Stimulated activated CD4-positive, alpha-beta T cell treated with anti-CD3 and anti-CD28 coated beads, Interleukin-2, amount 100 ng/mL, for 48 hours (primary cell): Measurements from ENCODE around the gene FURIN.
"Not testable (repeated sequence)": the region's sequence is repeated elsewhere in the genome, so short reads cannot be mapped to it uniquely, and the experiment has no call there.

Source experiments
- DNase-seq, 2 donors: peaks; one replicate each; pipeline ENCODE4 v3.0.0-alpha.2; 2020

FURIN gene

GRCh38 chr15:90871139-90871715 is 2.8 kb downstream of the FURIN start:
- DNase-seq: no peak

GRCh38 chr15:90871716-90872485 is 3.5 kb downstream of the FURIN start:
- no peak for DNase-seq

DNA sequence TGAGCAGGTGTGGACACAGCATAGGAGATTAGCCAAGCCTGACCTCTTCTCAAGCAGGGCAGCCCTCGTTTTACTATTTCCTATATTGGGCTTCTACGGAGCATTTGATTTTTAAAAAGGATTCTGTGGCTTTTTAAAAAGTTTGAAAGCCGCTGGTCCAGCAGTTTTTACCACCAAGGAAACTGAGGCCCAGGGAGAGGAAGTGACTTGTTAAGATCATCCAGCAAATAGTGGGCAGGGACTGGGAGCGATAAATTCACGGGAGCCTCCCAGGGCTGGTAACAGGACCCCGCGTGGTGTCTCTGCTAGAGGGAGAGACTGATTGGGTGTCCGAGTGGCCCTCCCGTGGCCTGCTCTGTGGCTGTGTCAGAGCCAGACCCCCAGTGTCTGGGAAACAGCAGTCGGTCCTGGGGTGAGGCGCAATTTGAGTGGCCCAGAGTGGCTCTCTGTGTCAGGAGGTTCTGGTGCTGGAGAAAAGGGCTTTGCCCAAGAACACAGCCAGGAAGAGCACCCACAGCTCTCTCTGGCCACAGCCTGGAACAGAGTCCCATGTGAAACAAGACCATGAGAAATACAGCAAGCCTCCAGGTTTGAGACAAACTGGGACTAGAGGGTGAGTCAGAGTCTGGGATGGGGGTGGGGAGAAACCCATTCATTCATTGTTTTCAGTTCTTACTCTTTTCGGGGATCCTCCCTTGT is 4.2 kb downstream of the FURIN start:
- DNase-seq: peak; percentile 54 to 60

- no peak for DNase-seq
Observed at GRCh38 chr15:90873488-90873997, 5.2 kb downstream of the FURIN start.

GRCh38 chr15:90873998-90874605 is 5.7 kb downstream of the FURIN start:
- no peak for DNase-seq

GRCh38 chr15:90874986-90875385 is 6.6 kb downstream of the FURIN start:
- not testable (repeated sequence) for DNase-seq

GRCh38 chr15:90875549-90875981 is 7.2 kb downstream of the FURIN start:
- DNase-seq: no peak

- DNase-seq: no peak
Observed at GRCh38 chr15:90876046-90876445, 7.7 kb downstream of the FURIN start.

DNA sequence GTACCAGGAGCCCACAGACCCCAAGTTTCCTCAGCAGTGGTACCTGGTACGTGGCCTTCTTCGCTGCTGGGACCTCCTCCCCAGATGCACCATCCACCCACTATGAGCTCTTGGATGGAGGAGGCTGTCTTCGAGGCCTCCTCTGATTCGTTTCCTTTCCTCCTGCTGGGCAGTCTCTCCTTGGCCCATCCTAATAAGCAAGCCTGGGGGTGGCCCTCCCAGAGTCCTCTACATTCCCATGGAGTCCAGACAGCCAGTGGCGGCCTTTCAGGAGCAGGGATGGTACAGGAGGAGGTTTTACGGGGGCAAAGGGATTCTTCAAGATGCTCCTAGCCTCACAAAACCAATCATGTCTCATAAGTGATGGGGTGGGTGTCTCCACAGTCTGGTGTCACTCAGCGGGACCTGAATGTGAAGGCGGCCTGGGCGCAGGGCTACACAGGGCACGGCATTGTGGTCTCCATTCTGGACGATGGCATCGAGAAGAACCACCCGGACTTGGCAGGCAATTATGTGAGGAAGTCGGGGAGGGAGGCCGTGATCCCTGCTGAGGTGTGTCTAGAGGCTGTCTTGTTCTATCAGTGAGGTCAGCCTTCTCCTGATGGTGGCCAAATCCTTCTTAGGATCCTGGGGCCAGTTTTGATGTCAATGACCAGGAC is 8.3 kb downstream of the FURIN start:
- no peak for DNase-seq

DNA sequence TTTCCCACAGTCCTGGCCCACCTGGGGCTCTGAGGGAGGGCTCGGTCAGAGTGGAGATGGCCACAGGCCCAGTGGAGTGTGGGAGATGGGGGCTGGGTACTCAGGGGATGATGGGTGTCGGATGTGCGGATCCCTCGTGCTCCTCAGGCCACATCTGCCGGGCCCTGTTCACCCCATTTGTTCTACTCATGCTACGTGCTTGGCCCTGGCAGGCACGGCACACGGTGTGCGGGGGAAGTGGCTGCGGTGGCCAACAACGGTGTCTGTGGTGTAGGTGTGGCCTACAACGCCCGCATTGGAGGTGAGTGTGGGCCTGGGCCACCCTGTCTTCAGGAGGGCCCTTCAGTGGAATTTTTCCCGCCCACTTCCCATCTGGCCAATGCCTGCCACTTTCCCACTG is 8.9 kb downstream of the FURIN start:
- DNase-seq: no peak

DNA sequence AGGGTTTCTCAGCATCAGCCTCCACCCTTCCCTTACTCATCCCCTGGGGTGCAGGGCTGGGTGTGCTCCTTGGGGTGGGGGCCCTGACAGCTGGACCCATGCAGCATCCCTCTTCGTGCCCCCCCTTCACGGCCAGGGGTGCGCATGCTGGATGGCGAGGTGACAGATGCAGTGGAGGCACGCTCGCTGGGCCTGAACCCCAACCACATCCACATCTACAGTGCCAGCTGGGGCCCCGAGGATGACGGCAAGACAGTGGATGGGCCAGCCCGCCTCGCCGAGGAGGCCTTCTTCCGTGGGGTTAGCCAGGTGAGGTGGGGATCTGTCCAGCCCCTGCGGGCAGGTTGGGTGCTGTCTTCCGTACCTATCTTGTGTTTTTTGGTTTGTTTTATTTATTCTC is 9.6 kb downstream of the FURIN start:
- DNase-seq: no peak

DNA sequence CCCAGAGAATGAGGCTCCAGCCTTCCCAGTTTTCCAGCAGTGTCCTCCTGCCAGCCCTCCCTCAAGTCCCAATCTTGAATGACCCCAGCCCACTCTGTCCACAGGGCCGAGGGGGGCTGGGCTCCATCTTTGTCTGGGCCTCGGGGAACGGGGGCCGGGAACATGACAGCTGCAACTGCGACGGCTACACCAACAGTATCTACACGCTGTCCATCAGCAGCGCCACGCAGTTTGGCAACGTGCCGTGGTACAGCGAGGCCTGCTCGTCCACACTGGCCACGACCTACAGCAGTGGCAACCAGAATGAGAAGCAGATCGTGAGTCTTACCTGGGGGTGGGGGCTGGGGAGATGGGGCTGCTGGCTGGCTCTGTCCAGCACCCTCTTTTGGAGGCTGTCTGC is 10.3 kb downstream of the FURIN start:
- DNase-seq: no peak

DNA sequence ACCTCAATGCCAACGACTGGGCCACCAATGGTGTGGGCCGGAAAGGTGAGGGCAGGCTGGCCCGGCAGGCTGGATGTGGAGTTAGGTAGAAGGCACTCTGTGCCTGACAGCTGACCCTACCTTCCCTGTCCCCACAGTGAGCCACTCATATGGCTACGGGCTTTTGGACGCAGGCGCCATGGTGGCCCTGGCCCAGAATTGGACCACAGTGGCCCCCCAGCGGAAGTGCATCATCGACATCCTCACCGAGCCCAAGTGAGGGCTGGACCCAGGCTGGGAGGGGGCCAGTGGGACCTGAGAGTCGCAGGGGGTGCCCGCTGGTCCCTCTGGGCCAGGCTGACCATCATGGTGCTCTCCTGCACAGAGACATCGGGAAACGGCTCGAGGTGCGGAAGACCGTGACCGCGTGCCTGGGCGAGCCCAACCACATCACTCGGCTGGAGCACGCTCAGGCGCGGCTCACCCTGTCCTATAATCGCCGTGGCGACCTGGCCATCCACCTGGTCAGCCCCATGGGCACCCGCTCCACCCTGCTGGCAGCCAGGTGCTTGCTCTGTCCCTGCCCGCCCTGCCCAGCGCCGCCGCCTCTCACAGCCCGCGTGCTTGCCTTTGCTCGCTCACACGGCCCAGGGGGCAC is 11.5 kb downstream of the FURIN start:
- no peak for DNase-seq

- DNase-seq: no peak
Observed at GRCh38 chr15:90880381-90881145, 12.2 kb downstream of the FURIN start.

GRCh38 chr15:90881181-90881977 is 13.0 kb downstream of the FURIN start:
- DNase-seq: no peak

DNA sequence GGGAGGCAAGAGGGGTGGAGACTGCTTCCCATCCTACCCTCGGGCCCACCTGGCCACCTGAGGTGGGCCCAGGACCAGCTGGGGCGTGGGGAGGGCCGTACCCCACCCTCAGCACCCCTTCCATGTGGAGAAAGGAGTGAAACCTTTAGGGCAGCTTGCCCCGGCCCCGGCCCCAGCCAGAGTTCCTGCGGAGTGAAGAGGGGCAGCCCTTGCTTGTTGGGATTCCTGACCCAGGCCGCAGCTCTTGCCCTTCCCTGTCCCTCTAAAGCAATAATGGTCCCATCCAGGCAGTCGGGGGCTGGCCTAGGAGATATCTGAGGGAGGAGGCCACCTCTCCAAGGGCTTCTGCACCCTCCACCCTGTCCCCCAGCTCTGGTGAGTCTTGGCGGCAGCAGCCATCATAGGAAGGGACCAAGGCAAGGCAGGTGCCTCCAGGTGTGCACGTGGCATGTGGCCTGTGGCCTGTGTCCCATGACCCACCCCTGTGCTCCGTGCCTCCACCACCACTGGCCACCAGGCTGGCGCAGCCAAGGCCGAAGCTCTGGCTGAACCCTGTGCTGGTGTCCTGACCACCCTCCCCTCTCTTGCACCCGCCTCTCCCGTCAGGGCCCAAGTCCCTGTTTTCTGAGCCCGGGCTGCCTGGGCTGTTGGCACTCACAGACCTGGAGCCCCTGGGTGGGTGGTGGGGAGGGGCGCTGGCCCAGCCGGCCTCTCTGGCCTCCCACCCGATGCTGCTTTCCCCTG is 13.8 kb downstream of the FURIN start:
- no peak for DNase-seq

- DNase-seq: no peak
Observed at GRCh38 chr15:90882781-90883525, 14.6 kb downstream of the FURIN start.

DNA sequence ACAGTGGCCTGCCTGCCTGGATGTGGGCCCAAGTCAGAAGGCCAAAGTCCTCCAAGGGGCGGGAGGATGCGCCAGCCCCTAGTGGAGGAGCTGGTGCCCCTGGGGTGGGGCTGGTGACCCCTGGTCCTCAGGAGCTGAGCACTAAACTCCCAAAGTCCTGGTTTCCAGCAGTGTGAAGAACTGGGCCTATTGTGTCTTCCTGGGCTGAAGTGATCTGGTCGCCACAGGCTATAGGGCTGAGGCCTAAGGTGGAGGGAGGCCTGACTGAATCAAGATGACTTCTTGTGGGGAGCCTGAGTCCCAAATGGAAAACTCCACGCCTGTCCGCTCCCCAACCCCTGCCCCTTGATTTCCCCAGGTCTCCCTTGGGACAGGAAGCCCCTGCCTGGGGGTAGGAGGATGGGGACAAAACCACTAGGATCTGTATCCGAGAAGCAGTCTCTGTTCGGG is 15.2 kb downstream of the FURIN start:
- DNase-seq: no peak
